ENCODE measurements around the gene MYOD1.

Gene MYOD1

DNA sequence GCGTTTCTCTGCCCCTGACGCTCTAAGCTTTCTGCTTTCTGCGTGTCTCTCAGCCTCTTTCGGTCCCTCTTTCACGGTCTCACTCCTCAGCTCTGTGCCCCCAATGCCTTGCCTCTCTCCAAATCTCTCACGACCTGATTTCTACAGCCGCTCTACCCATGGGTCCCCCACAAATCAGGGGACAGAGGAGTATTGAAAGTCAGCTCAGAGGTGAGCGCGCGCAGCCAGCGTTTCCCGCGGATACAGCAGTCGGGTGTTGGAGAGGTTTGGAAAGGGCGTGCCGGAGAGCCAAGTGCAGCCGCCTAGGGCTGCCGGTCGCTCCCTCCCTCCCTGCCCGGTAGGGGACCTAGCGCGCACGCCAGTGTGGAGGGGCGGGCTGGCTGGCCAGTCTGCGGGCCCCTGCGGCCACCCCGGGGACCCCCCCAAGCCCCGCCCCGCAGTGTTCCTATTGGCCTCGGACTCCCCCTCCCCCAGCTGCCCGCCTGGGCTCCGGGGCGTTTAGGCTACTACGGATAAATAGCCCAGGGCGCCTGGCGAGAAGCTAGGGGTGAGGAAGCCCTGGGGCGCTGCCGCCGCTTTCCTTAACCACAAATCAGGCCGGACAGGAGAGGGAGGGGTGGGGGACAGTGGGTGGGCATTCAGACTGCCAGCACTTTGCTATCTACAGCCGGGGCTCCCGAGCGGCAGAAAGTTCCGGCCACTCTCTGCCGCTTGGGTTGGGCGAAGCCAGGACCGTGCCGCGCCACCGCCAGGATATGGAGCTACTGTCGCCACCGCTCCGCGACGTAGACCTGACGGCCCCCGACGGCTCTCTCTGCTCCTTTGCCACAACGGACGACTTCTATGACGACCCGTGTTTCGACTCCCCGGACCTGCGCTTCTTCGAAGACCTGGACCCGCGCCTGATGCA lies at the start of gene MYOD1:
MYOD1 (plus strand) TSS at position 544 of the 910 bp plus-strand sequence; CDS start at position 756, 212 bp downstream.
- DNase-seq (ENCODE audit: low read depth) = no peak

DNA sequence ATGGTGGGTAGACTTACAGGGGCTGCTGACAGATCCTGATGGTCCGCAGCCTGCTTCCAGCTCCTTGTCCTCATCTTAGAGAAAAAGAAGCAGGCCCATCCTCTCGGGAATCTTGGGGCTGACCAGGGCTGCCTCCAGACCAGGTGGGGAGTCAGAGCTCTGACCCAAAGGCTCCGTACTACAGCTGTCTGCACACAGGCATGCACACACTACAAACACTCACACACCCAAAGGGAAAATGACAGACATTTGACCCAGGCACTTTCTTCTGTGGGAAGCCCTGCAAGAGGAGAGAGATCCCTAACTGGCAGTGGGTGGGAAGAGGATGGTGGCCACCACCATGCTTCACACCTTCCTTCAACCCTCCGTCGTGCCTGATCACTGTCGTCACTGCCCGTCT lies 46.9 kb upstream of the MYOD1 start:
- no peak for DNase-seq (ENCODE audit: low read depth)

DNA sequence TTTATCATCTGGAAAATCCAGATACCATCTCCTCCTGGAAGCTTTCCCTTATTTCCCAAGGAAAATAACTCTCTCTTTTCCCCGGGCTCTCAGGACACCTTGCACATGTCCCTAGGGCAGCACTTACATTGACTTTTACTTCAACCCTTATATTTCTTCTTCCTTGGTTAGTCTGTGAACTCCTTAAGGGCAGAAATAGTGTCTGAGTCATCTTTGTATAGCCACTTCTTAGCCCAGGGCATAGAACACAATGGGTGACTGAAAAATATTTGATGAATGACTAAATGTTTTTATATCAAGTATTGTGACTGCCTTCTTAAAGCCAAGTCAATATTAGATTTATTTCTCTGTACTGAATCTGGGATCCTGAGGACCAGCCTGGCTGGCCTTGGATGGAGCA lies 45.4 kb upstream of the MYOD1 start:
- no peak for DNase-seq (ENCODE audit: low read depth)

DNA sequence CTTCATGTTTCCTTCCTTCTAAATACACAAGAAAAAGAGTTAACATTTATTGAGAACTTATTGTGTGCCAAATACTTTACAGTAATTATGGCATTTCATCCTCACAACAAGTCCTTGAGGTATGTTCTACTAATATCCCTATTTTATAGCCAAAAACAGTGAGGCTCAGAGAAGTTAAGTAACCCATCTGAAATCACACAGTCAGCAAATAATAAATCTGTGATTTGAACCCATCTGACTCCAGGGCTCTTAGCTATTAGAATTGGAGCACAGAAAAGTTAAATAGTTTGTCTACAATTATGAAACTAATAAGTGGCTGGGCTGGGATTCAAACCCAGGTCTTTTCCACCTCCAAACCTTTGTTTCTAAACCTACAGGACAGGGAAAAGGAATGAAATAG lies 36.5 kb upstream of the MYOD1 start:
- DNase-seq (ENCODE audit: low read depth) = no peak

DNA sequence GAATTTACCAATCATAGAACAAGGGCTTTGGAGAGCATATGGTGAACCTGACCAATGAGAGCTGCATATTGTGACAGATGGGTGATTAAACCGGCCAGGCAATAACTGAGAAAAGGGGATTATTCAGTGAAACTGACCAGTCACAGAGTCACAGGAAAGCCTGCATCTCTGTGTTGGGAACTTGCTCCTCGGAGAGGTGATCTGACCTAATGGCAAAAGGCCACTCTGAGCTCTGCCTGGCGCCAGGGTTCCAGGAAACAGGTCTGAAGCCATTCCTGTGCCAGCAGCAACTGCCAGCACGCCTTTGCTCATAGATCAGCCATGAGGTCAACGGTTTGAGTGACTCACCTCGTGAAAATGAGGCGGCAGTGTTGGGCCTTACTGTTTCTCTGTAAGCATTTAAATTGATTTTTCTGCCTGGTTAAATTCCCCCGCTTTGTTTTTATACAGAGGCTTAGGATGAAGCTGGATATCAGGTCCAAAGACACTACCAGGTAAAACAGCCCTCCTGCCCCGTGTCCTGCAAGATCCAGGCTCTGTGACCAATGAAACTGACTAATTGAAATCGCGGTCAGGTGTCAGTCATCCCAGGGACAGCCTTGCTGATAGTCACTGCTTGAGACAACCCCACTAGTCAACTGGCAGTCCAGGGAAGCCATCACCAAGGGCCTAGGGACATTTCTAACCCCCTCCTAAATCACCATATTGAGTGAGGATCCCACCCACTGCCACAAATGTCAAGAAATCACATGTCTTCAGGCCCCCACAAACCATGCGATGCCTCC lies 35.8 kb upstream of the MYOD1 start:
- no peak for DNase-seq (ENCODE audit: low read depth)

DNA sequence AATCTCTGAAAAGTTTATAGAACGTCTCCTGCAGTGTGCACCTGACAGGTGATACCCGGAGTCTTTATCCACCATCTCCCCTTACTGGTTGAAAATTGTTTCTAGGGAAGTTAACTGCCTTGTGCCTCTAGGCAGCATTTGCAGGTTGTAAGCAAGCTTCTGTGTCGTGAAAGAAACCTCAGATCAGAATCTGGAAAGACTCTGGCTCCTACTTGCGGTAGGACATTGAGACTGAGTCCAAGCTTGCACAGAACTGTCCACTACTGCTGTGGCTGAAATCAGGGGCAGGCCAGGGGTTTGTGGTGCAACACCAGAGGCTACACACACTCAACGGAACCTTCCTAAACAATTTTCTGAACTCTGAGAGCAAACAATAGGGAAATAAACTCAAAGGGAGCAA lies 34.8 kb upstream of the MYOD1 start:
- no peak for DNase-seq (ENCODE audit: low read depth)

DNA sequence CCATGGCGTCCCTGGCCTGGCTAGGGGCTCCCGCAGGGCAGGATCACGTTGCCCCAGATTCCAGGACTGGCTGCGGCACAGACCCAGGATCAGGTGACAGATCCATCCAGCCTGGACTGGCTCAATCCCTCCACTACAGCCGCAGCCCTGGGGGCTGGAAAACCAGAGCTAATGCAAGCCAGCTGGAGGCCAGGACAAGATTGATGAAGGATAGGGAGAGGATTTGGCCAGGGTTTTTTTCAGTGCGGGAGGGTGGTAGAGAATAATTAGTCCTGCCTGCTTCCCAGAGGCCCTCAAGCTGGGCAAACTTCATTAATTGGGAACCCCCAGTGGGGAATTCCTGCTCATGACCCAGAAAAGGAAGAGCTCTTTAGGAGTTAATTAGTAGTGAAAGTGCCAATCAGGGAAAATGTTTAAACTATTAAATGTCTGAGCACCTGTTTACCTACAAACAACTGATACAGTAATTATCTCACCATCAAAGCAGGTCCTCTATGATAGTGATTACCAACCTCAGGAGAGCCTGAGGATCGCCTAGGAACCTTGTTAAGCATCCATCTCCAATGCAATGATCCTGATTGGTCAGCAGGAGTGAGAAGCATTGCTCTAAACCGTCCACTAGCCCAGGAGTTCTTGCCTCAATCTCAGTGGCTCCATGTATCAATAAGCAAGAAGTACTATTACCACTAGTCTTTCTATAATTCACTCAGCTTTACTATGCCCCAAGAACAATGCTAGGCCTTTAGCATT lies 33.0 kb upstream of the MYOD1 start:
- no peak for DNase-seq (ENCODE audit: low read depth)

DNA sequence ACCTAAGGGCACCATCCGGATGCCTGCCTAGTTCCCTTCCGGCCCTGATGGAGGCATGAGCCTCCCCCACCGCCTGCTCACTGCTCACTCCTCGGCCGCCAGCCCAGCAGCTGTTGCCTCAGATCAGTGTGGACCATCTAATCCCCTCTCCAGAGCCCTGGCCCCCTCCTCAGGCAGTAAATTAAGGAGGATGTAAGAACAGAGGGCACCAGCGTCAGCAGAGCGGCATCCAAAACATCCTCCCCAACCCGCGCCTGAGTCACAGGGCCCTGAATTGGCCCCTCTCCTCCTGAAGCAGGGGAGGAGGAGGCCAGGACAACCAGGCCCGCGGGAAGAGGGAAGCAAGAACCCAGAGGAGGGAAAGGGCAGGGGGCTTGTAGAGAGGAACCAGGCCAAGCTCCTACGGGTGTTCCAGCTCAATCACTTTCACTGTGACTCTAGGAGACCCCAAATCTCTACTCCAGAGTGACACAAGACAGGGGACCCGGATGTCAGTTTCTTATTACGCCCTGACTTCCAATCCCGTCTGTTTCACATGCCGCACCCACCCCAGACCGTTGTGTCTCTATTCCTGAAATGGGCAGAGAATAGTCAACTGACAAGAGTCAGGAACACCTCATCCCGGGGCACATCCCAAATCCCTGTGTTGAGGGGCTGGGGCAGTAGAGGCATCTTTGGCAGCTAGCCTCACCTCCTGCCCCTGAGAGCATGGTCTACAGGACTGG lies 31.3 kb upstream of the MYOD1 start:
- no peak for DNase-seq (ENCODE audit: low read depth)

DNA sequence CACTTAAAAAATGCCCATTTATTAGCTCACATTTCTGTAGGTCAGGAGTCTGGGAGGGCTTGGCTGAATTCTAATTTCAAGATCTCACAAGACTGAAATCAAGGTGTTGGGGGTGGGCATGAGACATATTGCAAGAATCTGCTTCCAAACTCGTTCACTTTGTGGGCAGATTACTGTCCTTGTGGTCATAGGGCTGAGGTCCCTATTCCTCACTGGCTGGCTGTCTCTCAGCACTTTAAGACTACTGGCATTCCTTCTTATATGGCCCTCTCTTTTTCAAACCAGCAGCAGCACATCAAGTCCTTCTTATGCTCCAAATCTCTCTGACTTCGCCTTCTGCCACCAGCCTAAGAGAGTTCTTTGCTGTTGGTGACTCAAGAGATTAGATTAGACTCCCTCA lies 27.8 kb upstream of the MYOD1 start:
- DNase-seq (ENCODE audit: low read depth) = no peak

DNA sequence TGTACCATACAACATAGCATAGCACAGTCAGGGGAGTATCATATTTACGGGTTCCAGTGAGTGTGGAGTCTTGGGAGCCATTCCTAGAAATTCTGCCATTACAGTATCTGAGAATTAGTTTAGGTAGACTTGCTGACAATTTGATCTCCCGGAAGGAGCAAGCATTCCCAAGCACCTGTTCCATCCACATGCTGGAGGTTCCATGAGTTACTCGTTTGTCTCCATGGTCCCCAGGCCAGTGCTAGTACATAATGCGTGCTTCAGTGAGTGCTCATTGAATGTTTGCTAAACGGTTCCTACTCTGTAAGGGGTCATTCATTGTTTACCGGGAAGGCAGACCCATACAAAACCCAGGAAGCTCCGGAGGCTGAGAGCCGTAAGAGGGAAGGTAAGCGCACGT lies 27.4 kb upstream of the MYOD1 start:
- DNase-seq (ENCODE audit: low read depth) = no peak

DNA sequence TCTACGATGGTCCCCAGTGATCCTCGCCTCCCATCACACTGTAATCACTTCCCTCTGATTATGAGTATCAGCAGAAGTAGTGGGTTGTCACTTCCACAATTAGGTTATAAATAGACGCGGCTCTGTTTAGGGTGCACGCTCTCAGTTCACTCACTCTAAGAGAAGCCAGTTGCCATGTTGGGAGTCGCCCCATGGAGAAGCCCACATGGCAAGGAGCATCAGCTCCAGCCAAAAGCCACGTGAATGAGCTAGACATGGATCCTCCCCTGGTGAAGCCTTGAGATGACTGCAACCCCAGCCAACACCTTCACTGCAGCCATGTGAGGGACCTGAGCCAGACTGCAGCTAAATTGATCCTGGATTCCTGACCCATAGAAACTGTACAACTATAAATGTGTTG lies 26.4 kb upstream of the MYOD1 start:
- no peak for DNase-seq (ENCODE audit: low read depth)

DNA sequence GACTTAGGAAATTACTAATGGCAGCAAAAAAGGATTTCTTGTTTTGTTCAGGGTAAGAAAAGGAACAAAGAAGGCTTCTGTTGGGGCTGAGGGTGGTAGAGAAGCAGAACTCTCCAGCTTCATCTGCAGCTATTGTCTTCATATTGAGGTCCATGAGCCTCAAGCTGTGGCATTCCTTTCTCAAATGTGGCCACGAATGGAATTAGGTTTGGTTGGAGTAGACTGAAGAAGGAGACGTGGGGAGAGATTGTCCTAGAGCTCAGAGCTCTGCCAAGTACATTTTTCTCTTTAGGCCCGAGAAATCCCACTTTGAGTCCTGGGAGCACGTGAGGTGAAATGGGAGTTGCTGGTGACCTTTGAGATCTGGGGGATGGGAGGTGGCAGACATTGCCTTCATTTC lies 25.8 kb upstream of the MYOD1 start:
- DNase-seq (ENCODE audit: low read depth) = no peak

DNA sequence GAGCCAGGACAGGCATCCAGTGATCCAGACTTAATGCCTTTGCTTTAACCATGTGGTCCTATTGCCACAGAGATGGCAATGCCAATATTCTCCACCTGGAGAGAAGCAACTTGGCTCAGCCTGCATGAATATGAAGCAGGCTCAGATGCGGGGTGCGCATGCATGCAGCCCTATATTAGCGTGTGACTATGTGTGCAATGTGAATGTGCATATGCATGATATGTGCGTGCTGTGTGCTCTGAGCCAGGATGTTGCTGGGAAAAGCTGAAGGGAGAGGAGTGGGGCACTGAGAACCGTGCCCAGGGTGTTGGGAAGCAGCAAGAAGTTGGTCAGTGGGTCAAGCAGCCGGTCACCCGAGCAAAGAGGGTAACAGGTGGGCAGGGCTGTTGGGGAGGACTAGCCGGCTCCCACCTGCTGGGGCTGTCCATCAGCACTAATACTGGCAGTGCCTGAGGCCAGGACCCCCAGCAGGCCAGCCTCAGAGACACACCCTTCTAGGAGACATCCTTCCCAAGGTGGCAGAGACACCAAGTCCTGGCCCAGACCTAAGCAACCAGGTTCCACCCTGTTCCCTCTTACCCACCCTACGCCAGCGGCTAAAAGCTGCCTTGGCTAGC lies 24.8 kb upstream of the MYOD1 start:
- no peak for DNase-seq (ENCODE audit: low read depth)

DNA sequence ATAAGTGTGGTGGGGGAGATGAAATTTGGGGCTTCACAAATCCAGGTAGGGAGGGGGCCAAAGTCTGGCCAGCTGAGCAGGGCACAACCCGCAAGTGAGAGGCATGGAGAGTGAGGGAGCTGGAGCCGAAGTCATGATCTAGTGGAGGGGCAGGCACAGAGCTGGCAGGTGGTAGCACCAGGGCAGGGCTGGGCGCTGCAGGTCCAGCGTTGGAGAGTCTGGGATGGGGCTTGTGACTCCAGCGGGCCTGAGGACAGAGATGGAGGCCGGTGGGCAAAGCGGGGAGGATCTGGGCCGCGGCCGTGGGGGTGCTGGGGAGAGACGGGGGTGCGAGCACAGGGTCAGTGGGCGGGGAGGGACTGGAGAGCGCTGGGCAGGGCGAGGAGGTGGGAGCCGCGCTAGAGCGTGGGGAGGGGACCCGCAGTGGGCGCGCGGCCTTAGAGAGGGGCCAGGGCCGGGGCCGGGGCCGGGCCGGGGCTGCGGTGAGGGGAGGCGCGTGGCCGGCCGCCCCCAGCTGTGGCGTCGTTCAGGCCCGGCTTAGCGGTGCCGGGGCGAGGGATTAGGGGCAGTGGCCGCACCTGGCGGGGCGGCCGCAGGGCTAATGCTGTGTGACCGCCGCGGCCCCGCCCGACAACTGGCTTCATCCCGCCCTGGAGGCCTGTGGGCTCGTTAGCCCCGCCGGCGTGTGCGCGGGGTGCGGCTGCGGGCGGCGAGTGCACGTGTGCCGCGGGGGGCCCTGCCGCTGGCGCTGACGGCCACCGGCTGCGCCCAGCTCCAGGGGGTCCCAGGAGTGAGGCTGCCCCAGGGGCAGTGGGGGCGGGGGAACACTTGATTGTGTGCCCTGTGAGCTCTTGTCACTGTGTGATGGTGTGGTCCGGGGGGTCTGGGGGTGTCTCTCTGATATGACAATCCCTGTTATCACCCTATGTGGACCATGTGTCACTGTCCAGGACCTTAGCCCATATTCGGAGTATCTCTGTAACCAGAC lies 23.6 kb upstream of the MYOD1 start:
- no peak for DNase-seq (ENCODE audit: low read depth)

DNA sequence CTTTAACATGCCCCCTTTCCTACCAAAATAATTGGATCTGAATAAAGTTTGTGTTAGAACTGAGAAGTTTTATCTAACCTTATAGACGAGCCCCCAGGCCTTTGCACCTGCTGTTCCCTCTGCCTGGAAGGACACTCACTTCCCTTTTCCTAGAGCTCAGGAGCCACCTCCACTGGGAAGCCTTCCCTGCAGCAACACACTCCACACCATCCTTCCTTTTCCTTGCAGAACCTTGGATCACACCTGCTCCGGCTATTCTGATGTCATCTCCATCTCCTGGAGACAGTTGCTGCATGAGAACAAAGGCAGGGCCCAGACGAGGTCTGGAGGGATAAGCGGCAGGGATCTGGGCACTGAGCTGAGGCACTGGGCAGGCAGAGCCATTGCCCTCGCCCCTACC lies 22.6 kb upstream of the MYOD1 start:
- no peak for DNase-seq (ENCODE audit: low read depth)

DNA sequence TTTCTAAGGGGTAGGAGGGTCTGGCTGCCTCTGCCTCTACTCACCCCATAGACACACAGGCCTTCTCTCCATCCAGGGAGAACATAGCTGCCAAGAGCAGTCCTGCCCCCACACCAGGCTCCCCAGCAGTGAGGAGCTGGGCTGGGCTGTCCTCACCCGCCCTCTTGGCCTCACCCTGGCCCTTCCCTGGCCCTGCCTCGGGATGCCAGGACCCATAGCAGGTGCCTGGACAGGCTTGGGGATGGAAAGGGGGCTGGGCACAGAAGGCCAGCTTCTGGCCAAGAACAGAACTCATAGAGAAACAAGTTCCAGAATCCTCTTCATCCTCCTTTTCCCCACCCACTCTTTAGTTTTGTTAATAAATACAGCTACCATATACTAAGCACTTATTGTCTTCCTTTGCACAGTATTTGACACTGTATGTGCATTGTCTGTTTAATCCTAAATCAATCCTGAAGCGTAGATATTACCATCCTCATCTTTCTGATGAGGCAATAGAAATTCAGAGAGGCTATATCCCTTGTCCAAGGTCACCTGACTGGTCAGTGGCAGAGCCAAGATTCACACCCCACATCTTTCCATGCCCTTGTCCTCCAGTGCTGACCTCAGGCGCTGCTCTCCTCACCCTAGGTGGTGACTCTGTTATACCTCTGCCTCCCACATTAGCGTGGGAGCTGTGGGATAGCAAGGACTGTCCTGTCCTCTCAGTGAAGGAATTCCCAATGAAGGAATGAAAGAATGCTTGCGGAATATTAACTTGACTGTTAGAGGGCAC lies 22.0 kb upstream of the MYOD1 start:
- no peak for DNase-seq (ENCODE audit: low read depth)

DNA sequence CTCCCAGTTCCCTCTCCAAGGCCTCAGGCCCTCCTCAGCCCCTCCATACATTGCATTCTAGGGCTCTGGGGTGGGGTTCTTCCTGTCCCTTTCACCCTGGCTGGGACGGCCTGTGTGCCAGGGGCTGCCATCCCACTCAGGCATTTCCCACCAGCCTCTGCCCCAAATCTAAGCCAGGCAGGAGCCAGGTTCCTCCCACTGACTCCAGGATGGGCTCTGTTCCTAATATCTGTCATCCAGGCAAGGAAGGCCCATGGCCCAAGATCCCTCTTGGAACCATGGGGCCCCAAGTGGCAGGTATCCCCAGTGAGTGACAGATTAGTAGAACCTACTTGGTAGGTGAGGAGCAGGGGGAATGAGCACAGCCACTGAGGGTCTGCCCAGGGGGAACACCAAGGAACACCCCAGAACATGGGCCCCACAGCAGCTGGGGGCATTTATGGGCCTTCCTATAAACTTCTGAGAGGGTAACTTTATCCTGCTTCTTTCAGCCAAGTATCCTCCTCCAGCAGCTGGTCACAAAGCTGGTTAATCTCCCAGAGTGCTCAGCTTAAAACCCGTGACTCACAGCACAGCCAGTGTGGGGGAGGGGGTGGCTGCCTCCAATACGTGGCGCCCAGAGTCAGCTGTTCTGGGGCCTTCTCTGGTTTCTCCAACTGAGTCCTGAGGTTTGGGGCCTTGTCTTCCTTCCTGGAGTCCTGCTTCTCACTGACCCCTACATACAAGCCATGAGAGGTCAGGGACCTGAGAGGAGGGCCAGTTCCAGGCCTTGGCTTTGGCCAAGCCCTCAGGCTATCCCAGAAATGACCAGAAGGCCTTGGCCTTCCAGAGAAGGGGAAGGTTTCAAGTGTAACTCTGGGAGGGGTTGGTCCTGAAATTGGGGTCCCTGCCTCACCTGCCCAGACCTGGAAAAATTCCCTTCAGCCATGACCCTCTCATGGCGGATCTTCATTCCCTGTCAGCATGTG lies 19.9 kb upstream of the MYOD1 start:
- no peak for DNase-seq (ENCODE audit: low read depth)

DNA sequence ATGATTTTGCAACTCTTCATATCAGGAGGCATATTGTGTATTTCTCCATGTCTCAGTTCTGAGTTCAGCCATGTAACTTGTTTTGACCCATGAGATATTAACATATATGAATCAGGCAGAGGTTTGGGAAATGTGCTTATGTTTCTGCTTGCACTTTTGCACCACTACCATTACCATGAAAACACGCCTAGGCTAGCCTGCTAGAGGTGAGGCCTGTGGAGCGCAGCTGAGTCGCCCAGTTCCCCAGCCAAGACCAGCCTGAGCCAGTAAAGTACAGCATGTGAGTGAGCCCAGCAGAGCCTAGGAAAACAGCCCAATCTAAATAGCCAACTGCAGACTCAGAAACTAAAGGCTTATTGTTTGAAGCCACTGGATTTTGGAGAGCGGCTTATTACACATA lies 18.4 kb upstream of the MYOD1 start:
- DNase-seq (ENCODE audit: low read depth) = no peak
